ENCODE data around the gene MTFR2. TPM values are rescaled to one million over a fixed set of nuclear protein-coding genes. Genes with fewer than 3 reads are reported as not detected.
A peak's percentile ranks its signal among the peaks of the same experiment; 100 is the strongest.

The MTFR2 gene
- total RNA-seq = 0.76 and 0.91 TPM in 2 replicates
- long read RNA-seq, partial matches to known transcripts = 0 of 8 reads
- long read RNA-seq, other reads (novel, unspliced or antisense) = 2 of 8 reads

DNA sequence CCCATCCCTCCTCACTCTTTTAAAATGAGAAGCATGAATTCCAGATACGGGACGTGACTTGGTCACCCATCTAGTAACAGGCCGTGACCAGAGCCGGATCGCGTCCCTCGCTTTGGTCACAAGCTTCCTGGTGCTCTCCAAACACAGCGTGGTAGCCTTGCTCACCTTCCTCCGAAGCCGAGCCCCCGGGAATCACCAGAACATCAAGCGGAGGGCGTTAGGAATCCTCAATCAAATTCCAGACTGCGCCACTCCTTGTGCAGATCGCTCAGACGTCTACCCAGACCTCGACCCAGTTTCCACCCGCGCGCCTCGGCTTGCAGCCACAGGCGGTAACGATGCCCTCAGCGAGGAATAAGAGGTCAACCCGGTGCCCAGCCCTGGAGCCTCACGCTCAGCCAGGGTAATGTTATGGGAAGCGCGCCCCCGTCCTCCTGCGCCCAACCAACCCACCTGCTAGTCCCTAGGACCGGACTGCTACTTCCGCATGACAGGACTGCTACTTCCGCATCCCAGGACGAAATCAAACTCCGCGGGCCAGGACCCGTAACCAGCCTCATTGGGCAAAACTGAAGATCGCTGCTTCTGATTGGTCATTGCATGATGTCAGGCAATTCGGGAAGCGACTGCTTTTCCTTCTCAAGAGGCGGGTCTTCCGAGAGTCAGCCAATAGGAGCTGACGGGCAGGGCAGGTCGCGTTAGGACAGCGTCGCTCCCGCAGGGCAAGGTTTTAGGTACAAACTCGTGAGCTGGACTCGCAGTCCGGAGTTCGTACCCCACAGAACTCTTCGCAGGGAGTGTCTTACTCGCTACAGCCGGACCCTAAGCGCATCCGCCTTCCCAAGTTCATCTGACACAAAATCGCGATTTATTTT is at the start of gene MTFR2:
Gene MTFR2 (minus strand): TSS at position 501 of the 875 bp plus-strand sequence. CDS start 1,212 bp downstream, outside the sequence.
- H3K4me3 Mint-ChIP-seq (ENCODE audit: unreplicated experiment) = peak within 1 kb of the TSS; percentile 88
- TF ChIP-seq, protein P1, sequence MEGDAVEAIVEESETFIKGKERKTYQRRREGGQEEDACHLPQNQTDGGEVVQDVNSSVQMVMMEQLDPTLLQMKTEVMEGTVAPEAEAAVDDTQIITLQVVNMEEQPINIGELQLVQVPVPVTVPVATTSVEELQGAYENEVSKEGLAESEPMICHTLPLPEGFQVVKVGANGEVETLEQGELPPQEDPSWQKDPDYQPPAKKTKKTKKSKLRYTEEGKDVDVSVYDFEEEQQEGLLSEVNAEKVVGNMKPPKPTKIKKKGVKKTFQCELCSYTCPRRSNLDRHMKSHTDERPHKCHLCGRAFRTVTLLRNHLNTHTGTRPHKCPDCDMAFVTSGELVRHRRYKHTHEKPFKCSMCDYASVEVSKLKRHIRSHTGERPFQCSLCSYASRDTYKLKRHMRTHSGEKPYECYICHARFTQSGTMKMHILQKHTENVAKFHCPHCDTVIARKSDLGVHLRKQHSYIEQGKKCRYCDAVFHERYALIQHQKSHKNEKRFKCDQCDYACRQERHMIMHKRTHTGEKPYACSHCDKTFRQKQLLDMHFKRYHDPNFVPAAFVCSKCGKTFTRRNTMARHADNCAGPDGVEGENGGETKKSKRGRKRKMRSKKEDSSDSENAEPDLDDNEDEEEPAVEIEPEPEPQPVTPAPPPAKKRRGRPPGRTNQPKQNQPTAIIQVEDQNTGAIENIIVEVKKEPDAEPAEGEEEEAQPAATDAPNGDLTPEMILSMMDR (IDR thresholded peaks at IDR 0.05) = no peak
- H3K27ac Mint-ChIP-seq (ENCODE audit: unreplicated experiment) = peak within 1 kb of the TSS; percentile 87
- H3K4me1 Mint-ChIP-seq (ENCODE audit: unreplicated experiment) = peaks cover 28% of the 10 kb centered on the region
- H3K27me3 Mint-ChIP-seq (ENCODE audit: unreplicated experiment) = no peaks in the 10 kb centered on the region
- no peaks in the 10 kb centered on the region for H3K9me3 Mint-ChIP-seq (ENCODE audit: unreplicated experiment)
- no peaks in the 10 kb centered on the region for H3K36me3 Mint-ChIP-seq (ENCODE audit: unreplicated experiment)
- DNase-seq (ENCODE audit: extremely low spot score, unreplicated experiment) = peak; percentile 97

DNA sequence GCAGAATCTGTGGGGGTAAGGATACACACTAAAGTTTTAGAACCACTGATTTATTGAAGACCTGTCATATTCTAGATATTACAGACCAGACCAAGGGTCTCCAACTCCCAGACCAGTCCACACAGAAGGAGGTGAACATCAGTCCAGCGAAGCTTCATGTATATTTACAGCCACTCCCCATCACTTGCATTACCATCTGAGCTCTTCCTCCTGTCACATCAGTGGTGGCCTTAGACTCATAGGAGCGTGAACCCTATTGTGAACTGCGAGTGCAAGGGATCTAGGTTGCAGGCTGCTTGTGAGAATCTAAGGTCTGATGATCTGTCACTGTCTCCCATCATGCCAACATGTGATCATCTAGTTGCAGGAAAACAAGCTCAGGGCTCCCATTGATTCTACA is 44.5 kb upstream of the MTFR2 start:
- Mint-ChIP-seq H3K27ac (ENCODE audit: unreplicated experiment) (no peak overlapping the region), H3K4me3 (ENCODE audit: unreplicated experiment) (no peak overlapping the region), H3K36me3 (ENCODE audit: unreplicated experiment) (no peaks in the 10 kb centered on the region), H3K27me3 (ENCODE audit: unreplicated experiment) (peaks cover 13% of the 10 kb centered on the region), H3K9me3 (ENCODE audit: unreplicated experiment) (no peaks in the 10 kb centered on the region), H3K4me1 (ENCODE audit: unreplicated experiment) (peaks cover 13% of the 10 kb centered on the region)
- no peak for DNase-seq (ENCODE audit: extremely low spot score, unreplicated experiment)
- TF ChIP-seq, protein P1 (IDR thresholded peaks at IDR 0.05) = no peak

DNA sequence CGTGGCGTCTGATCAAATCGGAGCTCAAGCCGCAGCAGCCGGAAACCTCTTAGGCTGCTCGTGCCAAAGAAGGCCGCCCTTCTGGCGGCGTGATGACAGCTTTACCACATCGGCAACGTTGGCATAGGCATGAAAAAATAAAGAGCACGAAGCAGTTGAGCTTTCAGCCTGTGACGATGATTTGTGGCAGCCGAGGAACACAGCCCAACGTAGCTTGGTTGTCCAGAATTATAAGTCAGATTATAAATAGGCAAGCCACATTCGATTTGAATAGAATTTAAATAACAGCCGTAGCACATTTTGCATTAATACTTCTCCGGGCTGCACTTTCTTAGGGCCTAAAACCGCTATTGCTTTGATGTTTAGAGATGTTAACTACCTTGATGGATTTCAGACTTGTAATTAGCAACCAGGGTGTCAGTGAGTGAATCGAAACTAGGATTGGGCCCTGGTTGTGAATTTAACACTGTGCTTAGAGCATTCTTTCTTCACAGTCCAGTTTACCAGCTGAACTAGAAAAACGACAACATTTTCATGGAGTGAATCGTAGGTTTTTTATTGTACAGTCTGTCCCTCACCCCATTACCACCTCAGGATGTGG is 40.4 kb upstream of the MTFR2 start:
- no peaks in the 10 kb centered on the region for H3K36me3 Mint-ChIP-seq (ENCODE audit: unreplicated experiment)
- peak; percentile 87 for DNase-seq (ENCODE audit: extremely low spot score, unreplicated experiment)

DNA sequence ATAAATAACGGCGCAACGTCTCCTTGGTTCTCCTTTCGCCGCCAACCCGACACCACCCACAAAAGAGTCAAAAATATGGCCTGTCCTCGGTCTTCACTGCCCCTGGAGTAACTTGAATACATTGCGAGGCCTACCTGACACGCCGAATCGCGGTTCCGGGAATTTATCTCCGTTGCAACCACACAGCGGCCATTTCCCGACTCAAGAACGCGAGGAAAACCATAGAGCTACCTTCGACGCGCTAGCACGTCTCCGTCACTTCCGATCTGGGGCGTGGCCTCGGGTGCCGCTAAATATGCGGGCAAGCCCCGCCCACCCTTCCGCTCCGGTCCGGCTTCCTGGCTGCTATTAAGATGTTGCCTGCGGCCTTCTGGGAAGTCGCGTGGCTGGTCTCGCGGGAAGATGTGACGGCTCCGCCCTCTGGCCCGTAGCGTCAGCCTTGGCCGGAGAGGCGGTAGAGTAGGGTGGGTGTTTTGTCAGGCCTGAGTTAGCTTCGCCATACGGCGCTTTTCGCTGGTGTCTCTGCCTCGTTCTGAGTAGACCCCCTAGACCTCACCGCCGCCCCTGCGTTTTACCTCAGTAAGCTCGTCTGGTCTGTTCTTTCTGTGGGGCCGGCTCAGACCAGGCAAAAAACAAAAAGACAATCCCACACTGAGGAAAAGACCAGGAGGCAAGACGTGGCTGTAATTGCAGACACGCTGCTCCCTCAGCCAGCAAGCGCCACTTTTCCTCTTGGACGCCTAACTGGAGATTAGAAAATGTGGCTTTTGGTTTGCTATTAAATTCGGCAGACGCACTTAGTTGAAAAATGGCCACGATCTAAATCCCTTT is 39.7 kb upstream of the MTFR2 start, which contains the start of gene BCLAF1:
Gene BCLAF1 (minus strand): TSS at position 268 of the 831 bp plus-strand sequence. CDS start 9,980 bp downstream, outside the sequence.
- peak within 1 kb of the TSS; percentile 98 for H3K4me3 Mint-ChIP-seq (ENCODE audit: unreplicated experiment)
- H3K36me3 Mint-ChIP-seq (ENCODE audit: unreplicated experiment) = no peaks in the 10 kb centered on the region
- H3K27ac Mint-ChIP-seq (ENCODE audit: unreplicated experiment) = peak within 1 kb of the TSS; percentile 99
- DNase-seq (ENCODE audit: extremely low spot score, unreplicated experiment) = peak; percentile 100
- TF ChIP-seq, protein P1 (IDR thresholded peaks at IDR 0.05) = no peak
- H3K4me1 Mint-ChIP-seq (ENCODE audit: unreplicated experiment) = peaks cover 43% of the 10 kb centered on the region
- peaks cover 4% of the 10 kb centered on the region for H3K27me3 Mint-ChIP-seq (ENCODE audit: unreplicated experiment)
- no peaks in the 10 kb centered on the region for H3K9me3 Mint-ChIP-seq (ENCODE audit: unreplicated experiment)

More for the DNA sequence above, 40.4 kb upstream of the MTFR2 start:
- Mint-ChIP-seq H3K4me3 (ENCODE audit: unreplicated experiment) (peak overlapping the region; percentile 98), H3K4me1 (ENCODE audit: unreplicated experiment) (peaks cover 36% of the 10 kb centered on the region), H3K27ac (ENCODE audit: unreplicated experiment) (peak overlapping the region; percentile 99), H3K27me3 (ENCODE audit: unreplicated experiment) (peaks cover 4% of the 10 kb centered on the region), H3K9me3 (ENCODE audit: unreplicated experiment) (no peaks in the 10 kb centered on the region)
- TF ChIP-seq, protein P1 (IDR thresholded peaks at IDR 0.05) = no peak
